Ovary (tissue), 9 donors: ENCODE measurements around the gene POU6F2. TPM values are rescaled to one million over a fixed set of nuclear protein-coding genes. Genes with fewer than 3 reads are reported as not detected.

ENCODE experiments used
- DNase-seq, 5 donors: peaks; one replicate each; pipeline ENCODE4 v3.0.0-alpha.2; 2019 to 2020
- H3K27ac ChIP-seq, 2 donors: fragments of 200-600 bp; one replicate each; pipeline versions ENCODE4 v1.5.1 to v1.8.0; 2019 to 2022
- H3K27me3 ChIP-seq: fragments of 200-600 bp; one replicate; pipeline ENCODE4 v1.8.0; 2022
- H3K36me3 ChIP-seq: fragments of 200-600 bp; sonication (generic); one replicate; pipeline ENCODE4 v1.5.1; 2019
- H3K4me1 ChIP-seq: one replicate; pipeline ENCODE4 v1.8.1; 2013; ENCODE audit warnings: mild to moderate bottlenecking, moderate library complexity; ENCODE audit not compliant: insufficient read depth
- H3K4me3 ChIP-seq: fragments of 200-600 bp; sonication (generic); one replicate; pipeline ENCODE4 v1.5.1; 2017
- H3K9me3 ChIP-seq, 2 donors: fragments of 200-600 bp in 1 of 2; sonication (generic) in 1 of 2; one replicate each; pipeline versions ENCODE4 v1.5.1 to v1.8.1; 2013 to 2019; ENCODE audit warnings: mild to moderate bottlenecking in 1 of 2, moderate library complexity in 1 of 2
- EP300 ChIP-seq: sonication (generic); formaldehyde crosslinking; IDR thresholded peaks from one replicate; pipeline ENCODE4 v1.6.1; 2017; ENCODE audit warnings: antibody characterized with exemption
- POLR2A ChIP-seq: fragments of 450-650 bp; IDR thresholded peaks from one replicate; pipeline ENCODE4 v1.6.1; 2017; ENCODE audit warnings: antibody characterized with exemption, mild to moderate bottlenecking, moderate library complexity
- WGBS, 3 donors: extraction: QIAGEN DNeasy Blood & Tissue Kit in 1 of 3; methylation state at CpG; one replicate each; pipeline versions ENCODE4 v1.1.5 to v1.1.7; 2013 to 2017; 5-methylcytosine and 5-hydroxymethylcytosine counted together
- intact Hi-C, 4 donors: fragments of 100-400 bp; cut with DNase I; formaldehyde crosslinking; loops; one replicate each; pipeline versions ENCODE4 v1.11.0 to v1.15.1; 2022 to 2023
- polyA plus RNA-seq, 2 donors: library from polyadenylated mRNA; stranded (reverse); fragments of 200-250 nt in 1 of 2; fragments of 350-450 nt in 1 of 2; fragmentation: Illumina TruSeq in 1 of 2; extraction: RNeasy Lipid Tissue Mini Kit (QIAGEN cat#74804) in 1 of 2; gene quantifications; one replicate each; pipeline ENCODE4 v1.2.3, GENCODE V29; 2013 to 2014
- total RNA-seq, 7 donors: library from RNA; depleted of rRNA in 2 of 7; stranded (reverse); fragments of >200 nt in 2 of 7; fragmentation: NEBNext Ultra II Directional in 3 of 7; extraction: Animal tissue kit (Norgen Biotek cat#: 25700) in 3 of 7; gene quantifications; one replicate each; pipeline versions ENCODE4 v1.1.0 to v1.2.4, GENCODE V29; 2016 to 2023
- TF ChIP-seq, protein P1 (sequence below), 3 donors: fragments of 450-650 bp in 2 of 3; fragments of 200-600 bp in 1 of 3; IDR thresholded peaks; one replicate each; pipeline versions ENCODE4 v1.5.1 to v1.8.0; 2016 to 2022; ENCODE audit warnings: antibody characterized with exemption in 3 of 3, mild to moderate bottlenecking in 1 of 3
- donor health status: DM: no; HTN: no; CAD: no; lungs with moderate emphysema.
- donor health status: DM: no; HTN: no; CAD: no.
- donor health status: Bipolar disorder and iron deficiency.
- donor health status: DM: yes; HTN: yes; CAD: no.
- donor health status: DM: no; HTN: no; CAD: no.
- donor health status: DM: yes; HTN: yes; CAD: no.

Gene POU6F2
- total and polyA plus RNA-seq, 9 donors = 0.17 to 2.0 (median 0.61) TPM

GRCh38 chr7:39432807-39433416 lies 455.2 kb downstream of the POU6F2 start:
- H3K4me1 ChIP-seq = no peaks in the 10 kb centered on the region
- 81 to 85% (median 82%) methylated on average over 13 of the region's 13 CpGs for WGBS, 3 donors
- no peak overlapping the region for H3K27ac ChIP-seq
- no peak overlapping the region for H3K4me3 ChIP-seq
- H3K27me3 ChIP-seq = no peaks in the 10 kb centered on the region
- H3K9me3 ChIP-seq = no peaks in the 10 kb centered on the region
- H3K36me3 ChIP-seq = no peaks in the 10 kb centered on the region
- DNase-seq = no peak
- intact Hi-C loops = no loop called here
- no peak for TF ChIP-seq POLR2A
- no peak for TF ChIP-seq EP300
- TF ChIP-seq, protein P1, sequence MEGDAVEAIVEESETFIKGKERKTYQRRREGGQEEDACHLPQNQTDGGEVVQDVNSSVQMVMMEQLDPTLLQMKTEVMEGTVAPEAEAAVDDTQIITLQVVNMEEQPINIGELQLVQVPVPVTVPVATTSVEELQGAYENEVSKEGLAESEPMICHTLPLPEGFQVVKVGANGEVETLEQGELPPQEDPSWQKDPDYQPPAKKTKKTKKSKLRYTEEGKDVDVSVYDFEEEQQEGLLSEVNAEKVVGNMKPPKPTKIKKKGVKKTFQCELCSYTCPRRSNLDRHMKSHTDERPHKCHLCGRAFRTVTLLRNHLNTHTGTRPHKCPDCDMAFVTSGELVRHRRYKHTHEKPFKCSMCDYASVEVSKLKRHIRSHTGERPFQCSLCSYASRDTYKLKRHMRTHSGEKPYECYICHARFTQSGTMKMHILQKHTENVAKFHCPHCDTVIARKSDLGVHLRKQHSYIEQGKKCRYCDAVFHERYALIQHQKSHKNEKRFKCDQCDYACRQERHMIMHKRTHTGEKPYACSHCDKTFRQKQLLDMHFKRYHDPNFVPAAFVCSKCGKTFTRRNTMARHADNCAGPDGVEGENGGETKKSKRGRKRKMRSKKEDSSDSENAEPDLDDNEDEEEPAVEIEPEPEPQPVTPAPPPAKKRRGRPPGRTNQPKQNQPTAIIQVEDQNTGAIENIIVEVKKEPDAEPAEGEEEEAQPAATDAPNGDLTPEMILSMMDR (IDR thresholded peaks at IDR 0.05) = no peak

GRCh38 chr7:39433550-39433949 lies 455.8 kb downstream of the POU6F2 start:
- Histone ChIP-seq H3K4me3 (no peak overlapping the region), H3K27ac (no peak overlapping the region), H3K36me3 (no peaks in the 10 kb centered on the region), H3K9me3 (no peaks in the 10 kb centered on the region), H3K27me3 (no peaks in the 10 kb centered on the region), H3K4me1 (no peaks in the 10 kb centered on the region)
- no peak for TF ChIP-seq POLR2A
- no peak for TF ChIP-seq EP300
- TF ChIP-seq, protein P1 (IDR thresholded peaks at IDR 0.05) = no peak
- intact Hi-C loops = no loop called here
- WGBS, 3 donors = 73 to 87% (median 75%) methylated on average over 1 of the region's 1 CpG
- no peak for DNase-seq

DNA sequence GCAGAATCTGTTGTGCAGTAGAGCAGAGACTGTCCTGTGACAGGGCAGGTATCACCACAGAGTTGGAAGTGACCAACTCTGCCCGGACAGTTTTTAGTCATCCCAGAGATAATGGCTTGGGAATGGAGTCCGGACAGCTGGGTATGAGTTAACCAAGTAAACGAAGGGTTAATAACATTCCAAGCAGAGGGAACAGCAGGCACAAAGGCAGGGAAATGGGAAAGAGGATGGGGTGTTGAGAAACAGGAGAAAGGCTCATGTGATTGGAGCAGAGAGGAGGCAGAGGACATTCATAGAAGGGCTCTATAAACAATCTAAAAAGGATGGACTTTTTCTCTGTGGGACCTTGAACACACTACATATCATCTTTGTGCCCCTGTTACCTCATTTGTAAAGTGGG lies 456.3 kb downstream of the POU6F2 start:
- TF ChIP-seq POLR2A = no peak
- TF ChIP-seq, protein P1 (IDR thresholded peaks at IDR 0.05) = no peak
- no peak for TF ChIP-seq EP300
- intact Hi-C loops = no loop called here
- DNase-seq = no peak
- 41 to 59% (median 44%) methylated on average over 3 of the region's 3 CpGs for WGBS, 3 donors
- H3K27me3 ChIP-seq = no peaks in the 10 kb centered on the region
- H3K27ac ChIP-seq = no peak overlapping the region
- H3K4me1 ChIP-seq = no peaks in the 10 kb centered on the region
- H3K36me3 ChIP-seq = no peaks in the 10 kb centered on the region
- no peaks in the 10 kb centered on the region for H3K9me3 ChIP-seq
- H3K4me3 ChIP-seq = no peak overlapping the region

GRCh38 chr7:39446546-39446945 lies 468.8 kb downstream of the POU6F2 start:
- Histone ChIP-seq H3K27me3 (no peaks in the 10 kb centered on the region), H3K9me3 (no peaks in the 10 kb centered on the region), H3K4me1 (no peaks in the 10 kb centered on the region), H3K27ac (no peak overlapping the region), H3K36me3 (no peaks in the 10 kb centered on the region), H3K4me3 (no peak overlapping the region)
- WGBS, 3 donors = 52 to 68% (median 59%) methylated on average over 3 of the region's 3 CpGs
- intact Hi-C loops = no loop called here
- no peak for DNase-seq
- TF ChIP-seq POLR2A (no peak), EP300 (no peak)
- TF ChIP-seq, protein P1 (IDR thresholded peaks at IDR 0.05) = no peak
